PC-9 (cell line): ENCODE results near the gene TTBK2.

ENCODE experiments used
- EZH2 ChIP-seq: fragments of 200-600 bp; sonication (generic); IDR thresholded peaks from 2 replicates; pipeline ENCODE4 v1.8.0; 2017; ENCODE audit warnings: antibody characterized with exemption, low read depth
- TF ChIP-seq, protein P1 (sequence below): fragments of 200-600 bp; sonication (generic); conservative IDR thresholded peaks from 2 replicates; pipeline ENCODE4 v1.6.1; 2017; ENCODE audit warnings: mixed run types, antibody characterized with exemption, mild to moderate bottlenecking, moderate library complexity

DNA sequence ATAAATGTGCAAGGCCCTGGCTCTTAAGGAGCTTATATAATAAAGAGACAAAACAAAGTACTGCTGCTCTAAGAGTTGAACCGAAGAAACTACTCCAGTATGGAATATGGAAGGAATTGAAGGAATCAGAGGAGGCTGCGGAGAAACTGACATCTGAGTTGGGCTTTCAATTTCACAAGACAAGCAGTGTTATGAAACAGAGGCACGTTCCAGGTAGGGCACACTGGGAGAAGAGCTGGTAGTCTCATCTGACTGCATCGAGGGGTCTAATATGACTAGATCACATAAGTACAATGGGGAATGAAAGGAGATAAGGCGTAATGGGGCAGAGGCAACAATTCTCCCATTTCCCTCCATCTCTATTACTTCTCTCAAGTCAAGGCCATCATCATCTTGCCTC is 115.3 kb downstream of the TTBK2 start:
- TF ChIP-seq, protein P1, sequence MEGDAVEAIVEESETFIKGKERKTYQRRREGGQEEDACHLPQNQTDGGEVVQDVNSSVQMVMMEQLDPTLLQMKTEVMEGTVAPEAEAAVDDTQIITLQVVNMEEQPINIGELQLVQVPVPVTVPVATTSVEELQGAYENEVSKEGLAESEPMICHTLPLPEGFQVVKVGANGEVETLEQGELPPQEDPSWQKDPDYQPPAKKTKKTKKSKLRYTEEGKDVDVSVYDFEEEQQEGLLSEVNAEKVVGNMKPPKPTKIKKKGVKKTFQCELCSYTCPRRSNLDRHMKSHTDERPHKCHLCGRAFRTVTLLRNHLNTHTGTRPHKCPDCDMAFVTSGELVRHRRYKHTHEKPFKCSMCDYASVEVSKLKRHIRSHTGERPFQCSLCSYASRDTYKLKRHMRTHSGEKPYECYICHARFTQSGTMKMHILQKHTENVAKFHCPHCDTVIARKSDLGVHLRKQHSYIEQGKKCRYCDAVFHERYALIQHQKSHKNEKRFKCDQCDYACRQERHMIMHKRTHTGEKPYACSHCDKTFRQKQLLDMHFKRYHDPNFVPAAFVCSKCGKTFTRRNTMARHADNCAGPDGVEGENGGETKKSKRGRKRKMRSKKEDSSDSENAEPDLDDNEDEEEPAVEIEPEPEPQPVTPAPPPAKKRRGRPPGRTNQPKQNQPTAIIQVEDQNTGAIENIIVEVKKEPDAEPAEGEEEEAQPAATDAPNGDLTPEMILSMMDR: no peak
- no peak for TF ChIP-seq EZH2
